ENCODE results near the gene ME3. TPM values are rescaled to one million over a fixed set of nuclear protein-coding genes. Genes with fewer than 3 reads are reported as not detected.
"Not testable (repeated sequence)": the region's sequence is repeated elsewhere in the genome, so short reads cannot be mapped to it uniquely, and the experiment has no call there.

The ME3 gene
- total RNA-seq, 1 experiment from 2014 or later = 1.8 TPM

DNA sequence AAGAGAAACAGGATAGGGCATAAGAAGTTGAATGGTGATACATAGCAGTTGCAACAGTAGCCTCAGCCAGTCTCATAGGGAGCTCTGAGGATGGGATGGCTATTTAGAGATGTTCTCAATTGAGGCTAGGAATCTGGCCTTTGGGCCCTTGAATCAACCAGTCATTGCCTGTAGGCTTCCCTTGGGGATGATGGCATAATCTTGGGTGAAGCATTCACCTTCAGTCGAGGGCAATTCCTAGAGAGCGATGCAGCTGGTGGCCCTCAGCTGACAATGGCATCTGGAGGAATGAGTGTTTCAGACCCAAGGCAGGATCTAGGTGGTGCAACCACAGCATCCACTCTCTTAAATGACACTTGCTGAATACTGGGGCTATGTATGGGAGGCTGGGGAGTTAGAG, 236.7 kb downstream of the ME3 start:
- H3K36me3 Mint-ChIP-seq = peaks cover 7% of the 10 kb centered on the region; the same call in 1 of the 2 replicates
- CTCF ChIA-PET = interaction anchor here (0.6 to 1.0 kb wide), 2 partner anchors 39 to 172 kb away, joined by 3 read pairs; no protein-coding TSS in a partner anchor

DNA sequence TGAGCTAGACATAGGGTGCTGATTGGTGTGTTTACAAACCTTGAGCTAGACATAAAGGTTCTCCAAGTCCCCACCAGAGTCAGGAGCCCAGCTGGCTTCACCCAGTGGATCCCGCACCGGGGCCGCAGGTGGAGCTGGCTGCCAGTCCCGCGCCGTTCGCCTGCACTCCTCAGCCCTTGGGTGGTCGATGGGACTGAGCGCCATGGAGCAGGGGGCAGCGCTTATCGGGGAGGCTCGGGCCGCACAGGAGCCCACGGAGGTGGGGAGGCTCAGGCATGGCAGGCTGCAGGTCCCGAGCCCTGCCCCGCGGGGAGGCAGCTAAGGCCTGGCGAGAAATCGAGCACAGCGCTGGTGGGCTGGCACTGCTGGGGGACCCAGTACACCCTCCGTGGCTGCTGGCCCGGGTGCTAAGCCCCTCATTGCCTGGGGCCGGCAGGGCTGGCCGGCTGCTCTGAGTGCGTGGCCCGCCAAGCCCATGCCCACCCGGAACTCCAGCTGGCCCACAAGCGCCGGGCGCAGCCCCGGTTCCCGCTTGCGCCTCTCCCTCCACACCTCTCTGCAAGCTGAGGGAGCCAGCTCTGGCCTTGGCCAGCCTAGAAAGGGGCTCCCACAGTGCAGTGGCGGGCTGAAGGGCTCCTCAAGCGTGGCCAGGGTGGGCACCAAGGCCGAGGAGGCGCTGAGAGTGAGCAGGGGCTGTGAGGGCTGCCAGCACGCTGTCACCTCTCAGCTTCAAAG, 238.9 kb downstream of the ME3 start:
- H3K27ac Mint-ChIP-seq; CTCF ChIA-PET; ATAC-seq; POLR2A ChIA-PET; DNase-seq (ENCODE audit: low spot score); H3K4me1 Mint-ChIP-seq; H3K36me3 Mint-ChIP-seq; H3K9me3 Mint-ChIP-seq; H3K4me3 Mint-ChIP-seq; H3K27me3 Mint-ChIP-seq (ENCODE audit: low read depth): not testable (repeated sequence)

More for the DNA sequence above, 236.7 kb downstream of the ME3 start:
- H3K27me3 Mint-ChIP-seq (ENCODE audit: low read depth) = no peaks in the 10 kb centered on the region
- DNase-seq (ENCODE audit: low spot score) (no peak), ATAC-seq (no peak)
- H3K4me1 Mint-ChIP-seq = no peaks in the 10 kb centered on the region
- TF ChIP-seq SP1 (CRISPR knock-in tag; conservative IDR thresholded peaks at IDR 0.05) (no peak), ATF1 (CRISPR knock-in tag; IDR thresholded peaks at IDR 0.05) (no peak), FOXP4 (CRISPR knock-in tag; IDR thresholded peaks at IDR 0.05) (no peak), TEAD4 (CRISPR knock-in tag; IDR thresholded peaks at IDR 0.05) (no peak), NFYB (CRISPR knock-in tag; conservative IDR thresholded peaks at IDR 0.05; ENCODE audit: low read depth) (no peak), TEAD1 (CRISPR knock-in tag; IDR thresholded peaks at IDR 0.05) (no peak), RORB (CRISPR knock-in tag; IDR thresholded peaks at IDR 0.05) (no peak), NFATC4 (CRISPR knock-in tag; IDR thresholded peaks at IDR 0.05) (no peak), ETV6 (CRISPR knock-in tag; IDR thresholded peaks at IDR 0.05) (no peak), NR2C2 (CRISPR knock-in tag; IDR thresholded peaks at IDR 0.05) (no peak)
- TF ChIP-seq, protein P1, sequence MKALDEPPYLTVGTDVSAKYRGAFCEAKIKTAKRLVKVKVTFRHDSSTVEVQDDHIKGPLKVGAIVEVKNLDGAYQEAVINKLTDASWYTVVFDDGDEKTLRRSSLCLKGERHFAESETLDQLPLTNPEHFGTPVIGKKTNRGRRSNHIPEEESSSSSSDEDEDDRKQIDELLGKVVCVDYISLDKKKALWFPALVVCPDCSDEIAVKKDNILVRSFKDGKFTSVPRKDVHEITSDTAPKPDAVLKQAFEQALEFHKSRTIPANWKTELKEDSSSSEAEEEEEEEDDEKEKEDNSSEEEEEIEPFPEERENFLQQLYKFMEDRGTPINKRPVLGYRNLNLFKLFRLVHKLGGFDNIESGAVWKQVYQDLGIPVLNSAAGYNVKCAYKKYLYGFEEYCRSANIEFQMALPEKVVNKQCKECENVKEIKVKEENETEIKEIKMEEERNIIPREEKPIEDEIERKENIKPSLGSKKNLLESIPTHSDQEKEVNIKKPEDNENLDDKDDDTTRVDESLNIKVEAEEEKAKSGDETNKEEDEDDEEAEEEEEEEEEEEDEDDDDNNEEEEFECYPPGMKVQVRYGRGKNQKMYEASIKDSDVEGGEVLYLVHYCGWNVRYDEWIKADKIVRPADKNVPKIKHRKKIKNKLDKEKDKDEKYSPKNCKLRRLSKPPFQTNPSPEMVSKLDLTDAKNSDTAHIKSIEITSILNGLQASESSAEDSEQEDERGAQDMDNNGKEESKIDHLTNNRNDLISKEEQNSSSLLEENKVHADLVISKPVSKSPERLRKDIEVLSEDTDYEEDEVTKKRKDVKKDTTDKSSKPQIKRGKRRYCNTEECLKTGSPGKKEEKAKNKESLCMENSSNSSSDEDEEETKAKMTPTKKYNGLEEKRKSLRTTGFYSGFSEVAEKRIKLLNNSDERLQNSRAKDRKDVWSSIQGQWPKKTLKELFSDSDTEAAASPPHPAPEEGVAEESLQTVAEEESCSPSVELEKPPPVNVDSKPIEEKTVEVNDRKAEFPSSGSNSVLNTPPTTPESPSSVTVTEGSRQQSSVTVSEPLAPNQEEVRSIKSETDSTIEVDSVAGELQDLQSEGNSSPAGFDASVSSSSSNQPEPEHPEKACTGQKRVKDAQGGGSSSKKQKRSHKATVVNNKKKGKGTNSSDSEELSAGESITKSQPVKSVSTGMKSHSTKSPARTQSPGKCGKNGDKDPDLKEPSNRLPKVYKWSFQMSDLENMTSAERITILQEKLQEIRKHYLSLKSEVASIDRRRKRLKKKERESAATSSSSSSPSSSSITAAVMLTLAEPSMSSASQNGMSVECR (CRISPR knock-in tag; IDR thresholded peaks at IDR 0.05; ENCODE audit: borderline replicate concordance) = no peak
- TF ChIP-seq, protein P2, sequence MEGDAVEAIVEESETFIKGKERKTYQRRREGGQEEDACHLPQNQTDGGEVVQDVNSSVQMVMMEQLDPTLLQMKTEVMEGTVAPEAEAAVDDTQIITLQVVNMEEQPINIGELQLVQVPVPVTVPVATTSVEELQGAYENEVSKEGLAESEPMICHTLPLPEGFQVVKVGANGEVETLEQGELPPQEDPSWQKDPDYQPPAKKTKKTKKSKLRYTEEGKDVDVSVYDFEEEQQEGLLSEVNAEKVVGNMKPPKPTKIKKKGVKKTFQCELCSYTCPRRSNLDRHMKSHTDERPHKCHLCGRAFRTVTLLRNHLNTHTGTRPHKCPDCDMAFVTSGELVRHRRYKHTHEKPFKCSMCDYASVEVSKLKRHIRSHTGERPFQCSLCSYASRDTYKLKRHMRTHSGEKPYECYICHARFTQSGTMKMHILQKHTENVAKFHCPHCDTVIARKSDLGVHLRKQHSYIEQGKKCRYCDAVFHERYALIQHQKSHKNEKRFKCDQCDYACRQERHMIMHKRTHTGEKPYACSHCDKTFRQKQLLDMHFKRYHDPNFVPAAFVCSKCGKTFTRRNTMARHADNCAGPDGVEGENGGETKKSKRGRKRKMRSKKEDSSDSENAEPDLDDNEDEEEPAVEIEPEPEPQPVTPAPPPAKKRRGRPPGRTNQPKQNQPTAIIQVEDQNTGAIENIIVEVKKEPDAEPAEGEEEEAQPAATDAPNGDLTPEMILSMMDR (IDR thresholded peaks at IDR 0.05) = no peak
- TF ChIP-seq, protein P3, sequence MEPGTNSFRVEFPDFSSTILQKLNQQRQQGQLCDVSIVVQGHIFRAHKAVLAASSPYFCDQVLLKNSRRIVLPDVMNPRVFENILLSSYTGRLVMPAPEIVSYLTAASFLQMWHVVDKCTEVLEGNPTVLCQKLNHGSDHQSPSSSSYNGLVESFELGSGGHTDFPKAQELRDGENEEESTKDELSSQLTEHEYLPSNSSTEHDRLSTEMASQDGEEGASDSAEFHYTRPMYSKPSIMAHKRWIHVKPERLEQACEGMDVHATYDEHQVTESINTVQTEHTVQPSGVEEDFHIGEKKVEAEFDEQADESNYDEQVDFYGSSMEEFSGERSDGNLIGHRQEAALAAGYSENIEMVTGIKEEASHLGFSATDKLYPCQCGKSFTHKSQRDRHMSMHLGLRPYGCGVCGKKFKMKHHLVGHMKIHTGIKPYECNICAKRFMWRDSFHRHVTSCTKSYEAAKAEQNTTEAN (CRISPR knock-in tag; IDR thresholded peaks at IDR 0.05) = no peak
- TF ChIP-seq, protein P4, sequence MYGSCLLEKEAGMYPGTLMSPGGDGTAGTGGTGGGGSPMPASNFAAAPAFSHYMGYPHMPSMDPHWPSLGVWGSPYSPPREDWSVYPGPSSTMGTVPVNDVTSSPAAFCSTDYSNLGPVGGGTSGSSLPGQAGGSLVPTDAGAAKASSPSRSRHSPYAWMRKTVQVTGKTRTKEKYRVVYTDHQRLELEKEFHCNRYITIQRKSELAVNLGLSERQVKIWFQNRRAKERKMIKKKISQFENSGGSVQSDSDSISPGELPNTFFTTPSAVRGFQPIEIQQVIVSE (CRISPR knock-in tag; IDR thresholded peaks at IDR 0.05; ENCODE audit: borderline replicate concordance) = no peak
- TF ChIP-seq, protein P5, sequence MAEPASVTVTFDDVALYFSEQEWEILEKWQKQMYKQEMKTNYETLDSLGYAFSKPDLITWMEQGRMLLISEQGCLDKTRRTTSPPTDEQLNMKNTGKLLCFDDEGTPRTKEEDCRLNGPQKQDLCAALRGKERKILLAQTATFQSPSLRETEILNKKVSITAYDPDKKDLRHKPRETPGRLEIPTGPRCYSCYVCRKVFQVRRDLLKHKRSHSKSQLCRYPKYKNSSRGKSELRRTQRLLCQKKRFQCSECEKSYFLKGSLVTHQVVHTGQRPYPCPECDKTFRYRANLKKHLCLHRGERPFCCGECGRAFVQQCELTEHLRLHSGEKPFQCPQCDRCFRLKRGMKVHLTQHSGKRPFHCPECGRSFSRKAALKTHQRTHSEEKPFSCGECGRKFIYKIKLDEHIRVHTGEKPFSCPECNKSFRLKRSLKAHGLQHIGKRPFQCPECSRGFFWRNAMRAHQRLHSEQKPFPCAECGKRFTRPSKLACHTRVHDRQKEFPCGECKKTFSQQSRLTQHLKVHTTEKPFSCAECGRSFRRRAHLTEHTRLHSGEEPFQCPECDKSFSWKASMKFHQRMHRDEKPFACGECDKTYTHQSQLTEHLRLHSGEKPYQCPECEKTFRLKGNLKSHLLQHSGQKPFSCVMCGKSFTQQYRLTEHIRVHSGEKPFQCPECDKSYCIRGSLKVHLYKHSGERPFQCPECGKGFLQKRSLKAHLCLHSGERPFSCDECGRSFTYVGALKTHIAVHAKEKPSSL (CRISPR knock-in tag; conservative IDR thresholded peaks at IDR 0.05) = no peak
- POLR2A ChIA-PET = no interaction called here
- no peak overlapping the region for H3K27ac Mint-ChIP-seq
- H3K4me3 Mint-ChIP-seq = no peak overlapping the region
- H3K9me3 Mint-ChIP-seq = peaks cover 9% of the 10 kb centered on the region
